Coronary artery (tissue), 2 donors: ENCODE measurements around the gene COA1.
A peak's percentile ranks its signal among the peaks of the same experiment; 100 is the strongest.

Experiments used
- DNase-seq: peaks from one replicate; pipeline ENCODE4 v3.0.0-alpha.2; 2017; ENCODE audit warnings: low spot score
- H3K27ac ChIP-seq, 2 donors: fragments of 200-600 bp; sonication (generic); one replicate each; pipeline ENCODE4 v1.5.1; 2016 to 2019
- H3K4me3 ChIP-seq: fragments of 200-600 bp; sonication (generic); 2 replicates; pipeline ENCODE4 v1.5.1; 2016; ENCODE audit warnings: mild to moderate bottlenecking, moderate library complexity
- TF ChIP-seq, protein P1 (sequence below): fragments of 200-600 bp; sonication (generic); IDR thresholded peaks from one replicate; pipeline ENCODE4 v1.5.1; 2019; ENCODE audit warnings: antibody characterized with exemption

The COA1 gene

DNA sequence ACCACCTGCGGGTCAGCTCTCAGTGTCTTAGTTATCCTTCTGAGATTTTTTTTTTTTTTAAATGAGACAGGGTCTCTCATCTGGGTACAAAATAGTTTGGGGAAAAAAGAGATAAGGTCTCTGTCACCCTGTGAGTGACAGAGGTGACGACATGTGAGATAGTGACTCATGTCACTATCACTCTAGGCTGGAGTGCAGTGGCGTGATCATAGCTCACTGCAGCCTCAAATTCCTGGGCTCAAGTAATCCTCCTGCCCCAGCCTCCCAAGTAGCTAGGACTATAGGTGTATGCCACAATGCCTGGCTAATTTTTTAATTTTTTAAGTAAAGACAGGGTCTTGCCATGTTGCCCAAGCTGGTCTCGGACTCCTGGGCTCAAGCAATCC is 39.6 kb upstream of the COA1 start:
- TF ChIP-seq, protein P1, sequence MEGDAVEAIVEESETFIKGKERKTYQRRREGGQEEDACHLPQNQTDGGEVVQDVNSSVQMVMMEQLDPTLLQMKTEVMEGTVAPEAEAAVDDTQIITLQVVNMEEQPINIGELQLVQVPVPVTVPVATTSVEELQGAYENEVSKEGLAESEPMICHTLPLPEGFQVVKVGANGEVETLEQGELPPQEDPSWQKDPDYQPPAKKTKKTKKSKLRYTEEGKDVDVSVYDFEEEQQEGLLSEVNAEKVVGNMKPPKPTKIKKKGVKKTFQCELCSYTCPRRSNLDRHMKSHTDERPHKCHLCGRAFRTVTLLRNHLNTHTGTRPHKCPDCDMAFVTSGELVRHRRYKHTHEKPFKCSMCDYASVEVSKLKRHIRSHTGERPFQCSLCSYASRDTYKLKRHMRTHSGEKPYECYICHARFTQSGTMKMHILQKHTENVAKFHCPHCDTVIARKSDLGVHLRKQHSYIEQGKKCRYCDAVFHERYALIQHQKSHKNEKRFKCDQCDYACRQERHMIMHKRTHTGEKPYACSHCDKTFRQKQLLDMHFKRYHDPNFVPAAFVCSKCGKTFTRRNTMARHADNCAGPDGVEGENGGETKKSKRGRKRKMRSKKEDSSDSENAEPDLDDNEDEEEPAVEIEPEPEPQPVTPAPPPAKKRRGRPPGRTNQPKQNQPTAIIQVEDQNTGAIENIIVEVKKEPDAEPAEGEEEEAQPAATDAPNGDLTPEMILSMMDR = no peak
- Histone ChIP-seq H3K4me3 (no peak overlapping the region), H3K27ac (no peak overlapping the region)
- no peak for DNase-seq

DNA sequence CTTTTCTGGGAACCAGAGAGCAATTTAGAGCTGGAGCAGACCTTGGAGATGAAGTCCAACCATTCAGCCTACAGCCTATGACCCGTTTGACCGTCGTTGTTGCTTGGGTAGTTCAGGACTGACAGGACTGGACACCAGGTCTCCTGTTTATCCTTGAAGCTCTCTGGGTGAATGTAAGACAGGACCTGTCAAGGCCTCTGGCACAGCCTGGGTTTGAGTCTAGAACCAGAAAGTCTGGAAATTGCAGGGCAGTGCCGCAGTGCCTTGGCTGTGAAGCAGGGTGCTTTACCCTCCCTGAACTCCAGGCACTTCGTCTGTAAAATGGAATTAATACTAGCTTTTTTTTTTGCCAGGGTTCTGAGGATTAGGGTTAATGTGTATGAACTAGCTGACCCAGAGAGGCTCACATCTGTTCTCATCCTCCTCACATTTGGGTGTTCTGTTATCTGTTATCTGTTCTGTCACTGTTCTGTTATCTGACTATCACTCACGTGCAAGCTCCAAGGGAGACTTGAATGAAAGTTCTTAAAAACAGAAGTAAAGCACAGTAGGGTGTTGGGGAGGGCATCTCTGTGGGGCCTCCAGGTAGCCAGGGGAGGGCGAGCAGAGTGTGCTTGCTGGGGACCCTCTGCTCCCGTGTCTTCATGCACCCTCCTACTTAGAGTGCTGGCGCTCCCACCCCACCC is 39.0 kb upstream of the COA1 start:
- Histone ChIP-seq H3K27ac (no peak overlapping the region), H3K4me3 (no peak overlapping the region)
- DNase-seq = no peak
- TF ChIP-seq, protein P1 = no peak

DNA sequence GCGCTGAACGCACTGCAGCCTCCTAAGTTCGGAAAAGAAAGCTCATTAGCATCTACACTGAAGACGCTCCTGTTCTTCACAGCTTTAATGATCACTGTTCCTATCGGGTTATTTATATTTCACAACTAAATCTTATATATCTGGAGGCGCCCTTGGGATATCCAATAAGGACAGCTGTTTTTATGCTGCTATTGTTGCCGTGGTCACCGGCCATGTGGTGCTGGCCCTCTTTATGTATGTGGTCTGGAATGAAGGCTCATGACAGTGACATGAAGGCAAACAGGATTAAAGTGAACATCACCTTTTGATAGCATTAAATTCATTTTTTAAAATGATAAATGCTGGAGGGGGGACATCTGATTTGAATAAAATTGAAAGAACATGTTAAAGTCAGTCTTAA is 38.0 kb upstream of the COA1 start:
- TF ChIP-seq, protein P1 = no peak
- DNase-seq = no peak
- H3K27ac ChIP-seq = no peak overlapping the region
- H3K4me3 ChIP-seq = no peak overlapping the region

DNA sequence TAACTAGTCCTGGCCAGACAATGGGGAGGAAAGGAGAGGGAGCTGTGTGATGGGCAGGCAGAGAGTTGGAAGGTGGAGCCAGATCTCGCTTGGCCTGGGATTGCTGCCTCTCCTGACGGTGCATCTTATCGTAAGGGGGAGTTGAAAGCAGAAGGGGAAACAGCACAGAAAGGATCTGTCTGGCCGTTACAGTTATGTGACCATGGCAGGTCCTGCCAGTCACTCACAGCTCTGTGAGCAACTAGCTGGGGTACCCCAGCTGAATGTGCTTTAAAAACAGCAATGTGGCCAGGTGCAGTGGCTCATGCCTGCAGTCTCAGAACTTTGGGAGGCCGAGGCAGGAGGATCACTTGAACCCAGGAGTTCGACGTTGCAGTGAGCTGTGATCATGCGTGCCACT is 37.2 kb upstream of the COA1 start:
- no peak overlapping the region for H3K4me3 ChIP-seq
- H3K27ac ChIP-seq = no peak overlapping the region

DNA sequence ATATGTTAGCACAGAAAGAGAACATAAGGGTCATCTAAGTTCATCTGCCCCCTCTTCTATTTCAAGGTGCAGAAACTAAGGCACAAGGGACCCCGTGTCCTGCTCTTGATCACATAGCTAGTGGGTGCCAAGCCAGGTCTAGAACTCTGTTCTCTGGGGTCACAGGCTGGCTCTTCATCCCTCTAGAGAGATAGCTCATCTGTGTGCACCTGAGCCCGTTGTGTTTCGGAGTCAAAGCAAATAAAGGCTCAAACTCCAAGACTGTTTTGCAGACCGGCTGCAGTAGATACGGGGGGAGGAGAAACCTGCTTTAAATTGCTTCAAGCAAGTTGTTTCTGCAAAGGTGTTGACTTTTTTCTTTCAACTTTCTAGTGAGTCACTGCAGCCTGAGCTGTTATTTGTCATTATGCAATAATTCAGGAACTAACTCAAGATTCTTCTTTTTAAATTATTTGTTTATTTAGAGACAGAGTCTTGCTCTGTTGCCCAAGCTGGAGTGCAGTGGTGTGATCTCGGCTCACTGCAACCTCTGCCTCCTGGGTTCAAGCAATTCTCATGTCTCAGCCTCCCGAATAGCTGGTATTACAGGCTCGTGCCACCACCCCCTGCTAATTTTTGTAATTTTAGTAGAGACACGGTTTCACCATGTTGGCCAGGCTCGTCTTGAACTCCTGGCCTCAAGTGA is 35.6 kb upstream of the COA1 start:
- no peak overlapping the region for H3K4me3 ChIP-seq
- no peak overlapping the region for H3K27ac ChIP-seq
- TF ChIP-seq, protein P1 = no peak
- no peak for DNase-seq

More for the DNA sequence above, 37.2 kb upstream of the COA1 start:
- TF ChIP-seq, protein P1 = no peak
- no peak for DNase-seq

DNA sequence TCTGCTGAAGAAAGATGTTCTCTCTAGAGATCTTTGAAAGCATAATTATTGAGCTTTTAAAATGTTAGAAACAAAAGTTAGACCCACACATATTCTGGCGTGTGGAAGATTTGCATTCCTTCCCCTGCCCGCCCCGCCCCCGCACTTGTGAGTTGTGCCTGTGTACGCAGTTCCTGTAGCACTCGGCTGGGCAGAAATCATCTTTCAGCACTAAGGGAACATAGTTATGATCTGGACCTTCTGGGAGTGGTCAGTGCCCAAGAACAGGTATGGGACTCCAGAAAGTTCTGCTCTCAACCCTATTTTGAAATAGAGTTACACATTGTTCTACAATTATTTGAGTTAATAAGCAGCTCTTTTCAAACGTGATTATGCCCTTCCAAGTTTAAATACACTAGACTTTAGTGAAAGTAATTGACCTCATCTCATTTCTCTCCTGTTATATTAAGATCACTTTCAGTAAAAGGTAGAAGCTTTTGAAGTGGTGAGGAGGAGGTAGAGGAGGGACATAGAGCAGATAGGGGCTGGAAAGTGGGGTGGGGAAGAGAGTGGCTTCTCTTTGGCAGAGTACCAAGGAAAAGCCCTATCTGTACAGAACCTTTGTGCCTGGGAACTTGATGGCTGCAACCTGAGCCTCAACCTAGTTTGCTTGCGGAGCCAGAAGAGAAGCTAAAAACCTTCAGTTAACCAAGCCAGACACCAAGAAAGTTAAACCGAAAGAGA is 34.9 kb upstream of the COA1 start:
- TF ChIP-seq, protein P1 = no peak
- DNase-seq = no peak
- H3K4me3 ChIP-seq = no peak overlapping the region
- peak overlapping the region in 1 of 2 donors; percentile 10 for H3K27ac ChIP-seq
